ENCODE data around the gene HSD11B2.

GRCh38 chr16:67419502-67419901, 11.4 kb upstream of the HSD11B2 start:
- TF ChIP-seq SIX5 (IDR thresholded peaks at IDR 0.05; ENCODE audit: low read depth, low read length) (no peak), EGR1 (IDR thresholded peaks at IDR 0.05; ENCODE audit: borderline replicate concordance, low read depth, low read length) (no peak), POLR2A (IDR thresholded peaks at IDR 0.05; ENCODE audit: control extremely low read depth in 1 of 2, low read depth in 2 of 2, low read length in 2 of 2) (no peak), CTCF (IDR thresholded peaks at IDR 0.05; ENCODE audit: control extremely low read depth in 1 of 3, insufficient read depth in 1 of 3, low read depth in 1 of 3, low read length in 3 of 3) (no peak), CHD2 (IDR thresholded peaks at IDR 0.05; ENCODE audit: low read length) (no peak), YY1 (IDR thresholded peaks at IDR 0.05; ENCODE audit: low read depth, low read length) (no peak), GTF2F1 (IDR thresholded peaks at IDR 0.05; ENCODE audit: borderline replicate concordance, low read depth, low read length) (no peak), ZNF274 (IDR thresholded peaks at IDR 0.05; ENCODE audit: borderline replicate concordance, extremely low read depth, low read length) (no peak)
